GM21717 (cell line): ENCODE measurements around the gene CATSPERD.
"Not testable (repeated sequence)": the region's sequence is repeated elsewhere in the genome, so short reads cannot be mapped to it uniquely, and the experiment has no call there.

Experiments
- ATAC-seq: cut with Tn5 transposase; IDR thresholded peaks from one replicate; pipeline ENCODE4 v1.9.1; 2021; ENCODE audit warnings: mild to moderate bottlenecking, moderate library complexity; ENCODE audit not compliant: unreplicated experiment

The CATSPERD gene

GRCh38 chr19:5727453-5728050, 7.1 kb downstream of the CATSPERD start:
- ATAC-seq: no peak

GRCh38 chr19:5733172-5733571, 12.7 kb downstream of the CATSPERD start:
- ATAC-seq: not testable (repeated sequence)

- ATAC-seq: no peak
Observed at GRCh38 chr19:5738423-5738822, 18.0 kb downstream of the CATSPERD start.

- ATAC-seq: no peak
Observed at GRCh38 chr19:5742051-5742450, 21.6 kb downstream of the CATSPERD start.

GRCh38 chr19:5743630-5744029, 23.2 kb downstream of the CATSPERD start:
- ATAC-seq: no peak

GRCh38 chr19:5744999-5745398, 24.6 kb downstream of the CATSPERD start:
- not testable (repeated sequence) for ATAC-seq

GRCh38 chr19:5748920-5749319, 28.5 kb downstream of the CATSPERD start:
- not testable (repeated sequence) for ATAC-seq

GRCh38 chr19:5749505-5749904, 29.1 kb downstream of the CATSPERD start:
- ATAC-seq: no peak

- ATAC-seq: no peak
Observed at GRCh38 chr19:5751709-5752108, 31.3 kb downstream of the CATSPERD start.

- ATAC-seq: no peak
Observed at GRCh38 chr19:5753743-5754142, 33.3 kb downstream of the CATSPERD start.

- no peak for ATAC-seq
Observed at GRCh38 chr19:5762608-5763217, 42.3 kb downstream of the CATSPERD start.

- ATAC-seq: no peak
Observed at GRCh38 chr19:5765220-5765619, 44.8 kb downstream of the CATSPERD start.

GRCh38 chr19:5767949-5768348, 47.5 kb downstream of the CATSPERD start:
- ATAC-seq: no peak

GRCh38 chr19:5772416-5772815, 52.0 kb downstream of the CATSPERD start:
- no peak for ATAC-seq

- no peak for ATAC-seq
Observed at GRCh38 chr19:5773276-5773675, 52.8 kb downstream of the CATSPERD start.

GRCh38 chr19:5774921-5775320, 54.5 kb downstream of the CATSPERD start:
- no peak for ATAC-seq

GRCh38 chr19:5775668-5776309, 55.4 kb downstream of the CATSPERD start:
- ATAC-seq: no peak

GRCh38 chr19:5778402-5778801, 58.0 kb downstream of the CATSPERD start:
- ATAC-seq: no peak

GRCh38 chr19:5780916-5781315, 60.5 kb downstream of the CATSPERD start:
- not testable (repeated sequence) for ATAC-seq

- ATAC-seq: no peak
Observed at GRCh38 chr19:5782322-5782721, 61.9 kb downstream of the CATSPERD start.

- no peak for ATAC-seq
Observed at GRCh38 chr19:5782945-5783919, 62.8 kb downstream of the CATSPERD start.
